Measurements from ENCODE around the gene PGM1.

Gene PGM1

DNA sequence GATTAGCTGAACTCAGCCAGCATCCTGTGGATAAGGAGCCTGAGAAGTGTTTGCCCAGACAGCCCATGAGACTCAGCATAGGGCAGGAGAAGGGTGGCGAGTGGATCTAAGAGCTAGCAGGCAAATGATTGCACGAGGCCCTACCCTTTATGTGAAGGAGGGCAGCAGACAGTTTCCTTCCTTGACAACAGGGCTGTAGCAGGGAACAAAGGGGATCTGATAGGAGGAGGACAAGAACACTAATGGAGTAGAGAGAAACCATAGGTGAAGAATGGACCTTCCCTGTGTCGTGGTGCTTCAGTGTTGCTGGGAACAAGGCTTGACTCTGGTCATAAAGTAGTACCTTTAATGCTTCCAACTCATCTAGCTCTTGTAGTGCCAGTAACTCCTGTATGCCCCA is 84.3 kb downstream of the PGM1 start:
- H3K9me2 ChIP-seq (replicated peaks; ENCODE audit: low read depth, low read length): no peaks in the 10 kb centered on the region
- H2AFZ ChIP-seq (ENCODE audit: low read length): no peak overlapping the region
- no peak overlapping the region for H3K9ac ChIP-seq (ENCODE audit: low read depth, low read length, poor library complexity, severe bottlenecking)

DNA sequence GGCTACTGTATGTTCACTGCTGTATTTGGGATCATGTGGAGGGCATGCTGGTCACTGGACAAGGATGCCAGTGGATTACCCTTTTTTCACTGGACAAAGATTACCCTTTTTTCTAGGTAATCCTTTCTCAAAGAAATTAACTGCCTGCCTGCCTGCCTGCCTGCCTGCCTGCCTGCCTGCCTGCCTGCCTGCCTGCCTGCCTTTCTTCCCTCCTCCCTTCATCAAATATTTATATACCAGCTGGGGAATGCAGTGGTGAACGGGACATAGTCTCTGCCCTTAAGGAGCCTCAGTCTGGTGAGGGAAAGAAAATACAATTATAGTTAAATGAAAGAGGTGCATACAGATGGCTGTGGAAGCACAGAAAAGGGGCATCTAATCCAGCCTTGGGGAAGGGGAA is 85.0 kb downstream of the PGM1 start:
- Histone ChIP-seq H2AFZ (ENCODE audit: low read length) (no peak overlapping the region), H3K9me2 (replicated peaks; ENCODE audit: low read depth, low read length) (no peaks in the 10 kb centered on the region), H3K36me3 (ENCODE audit: insufficient read depth, low read length) (no peaks in the 10 kb centered on the region), H3K79me2 (ENCODE audit: insufficient read depth, low read length) (no peaks in the 10 kb centered on the region), H3K27me3 (ENCODE audit: insufficient read depth, low read length, poor library complexity, severe bottlenecking) (no peaks in the 10 kb centered on the region), H3K9me3 (ENCODE audit: insufficient read depth, low read depth, low read length) (no peaks in the 10 kb centered on the region), H3K9ac (ENCODE audit: low read depth, low read length, poor library complexity, severe bottlenecking) (no peak overlapping the region), H4K20me1 (ENCODE audit: insufficient read depth, low read length, poor library complexity, severe bottlenecking) (no peaks in the 10 kb centered on the region), H3K4me2 (ENCODE audit: low read depth, low read length, poor library complexity, severe bottlenecking) (no peak overlapping the region), H3F3A (ENCODE audit: low read depth) (no peaks in the 10 kb centered on the region), H3K4me1 (ENCODE audit: insufficient read depth, low read length, poor library complexity, severe bottlenecking) (no peaks in the 10 kb centered on the region), H3K4me3 (ENCODE audit: low read length, poor library complexity, severe bottlenecking) (no peak overlapping the region)
- TF ChIP-seq, protein P1, sequence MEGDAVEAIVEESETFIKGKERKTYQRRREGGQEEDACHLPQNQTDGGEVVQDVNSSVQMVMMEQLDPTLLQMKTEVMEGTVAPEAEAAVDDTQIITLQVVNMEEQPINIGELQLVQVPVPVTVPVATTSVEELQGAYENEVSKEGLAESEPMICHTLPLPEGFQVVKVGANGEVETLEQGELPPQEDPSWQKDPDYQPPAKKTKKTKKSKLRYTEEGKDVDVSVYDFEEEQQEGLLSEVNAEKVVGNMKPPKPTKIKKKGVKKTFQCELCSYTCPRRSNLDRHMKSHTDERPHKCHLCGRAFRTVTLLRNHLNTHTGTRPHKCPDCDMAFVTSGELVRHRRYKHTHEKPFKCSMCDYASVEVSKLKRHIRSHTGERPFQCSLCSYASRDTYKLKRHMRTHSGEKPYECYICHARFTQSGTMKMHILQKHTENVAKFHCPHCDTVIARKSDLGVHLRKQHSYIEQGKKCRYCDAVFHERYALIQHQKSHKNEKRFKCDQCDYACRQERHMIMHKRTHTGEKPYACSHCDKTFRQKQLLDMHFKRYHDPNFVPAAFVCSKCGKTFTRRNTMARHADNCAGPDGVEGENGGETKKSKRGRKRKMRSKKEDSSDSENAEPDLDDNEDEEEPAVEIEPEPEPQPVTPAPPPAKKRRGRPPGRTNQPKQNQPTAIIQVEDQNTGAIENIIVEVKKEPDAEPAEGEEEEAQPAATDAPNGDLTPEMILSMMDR (conservative IDR thresholded peaks at IDR 0.05; ENCODE audit: low read length): no peak
- no peak for TF ChIP-seq EZH2phosphoT487 (IDR thresholded peaks at IDR 0.05; ENCODE audit: borderline replicate concordance)

More for the DNA sequence above, 84.3 kb downstream of the PGM1 start:
- no peaks in the 10 kb centered on the region for H3K4me1 ChIP-seq (ENCODE audit: insufficient read depth, low read length, poor library complexity, severe bottlenecking)
- H4K20me1 ChIP-seq (ENCODE audit: insufficient read depth, low read length, poor library complexity, severe bottlenecking): no peaks in the 10 kb centered on the region
- no peaks in the 10 kb centered on the region for H3F3A ChIP-seq (ENCODE audit: low read depth)
- no peak for TF ChIP-seq EZH2phosphoT487 (IDR thresholded peaks at IDR 0.05; ENCODE audit: borderline replicate concordance)
- TF ChIP-seq, protein P1 (conservative IDR thresholded peaks at IDR 0.05; ENCODE audit: low read length): no peak
- no peaks in the 10 kb centered on the region for H3K27me3 ChIP-seq (ENCODE audit: insufficient read depth, low read length, poor library complexity, severe bottlenecking)
- H3K9me3 ChIP-seq (ENCODE audit: insufficient read depth, low read depth, low read length): no peaks in the 10 kb centered on the region
- H3K4me3 ChIP-seq (ENCODE audit: low read length, poor library complexity, severe bottlenecking): no peak overlapping the region
- no peak overlapping the region for H3K4me2 ChIP-seq (ENCODE audit: low read depth, low read length, poor library complexity, severe bottlenecking)
- no peaks in the 10 kb centered on the region for H3K79me2 ChIP-seq (ENCODE audit: insufficient read depth, low read length)
- H3K36me3 ChIP-seq (ENCODE audit: insufficient read depth, low read length): no peaks in the 10 kb centered on the region

DNA sequence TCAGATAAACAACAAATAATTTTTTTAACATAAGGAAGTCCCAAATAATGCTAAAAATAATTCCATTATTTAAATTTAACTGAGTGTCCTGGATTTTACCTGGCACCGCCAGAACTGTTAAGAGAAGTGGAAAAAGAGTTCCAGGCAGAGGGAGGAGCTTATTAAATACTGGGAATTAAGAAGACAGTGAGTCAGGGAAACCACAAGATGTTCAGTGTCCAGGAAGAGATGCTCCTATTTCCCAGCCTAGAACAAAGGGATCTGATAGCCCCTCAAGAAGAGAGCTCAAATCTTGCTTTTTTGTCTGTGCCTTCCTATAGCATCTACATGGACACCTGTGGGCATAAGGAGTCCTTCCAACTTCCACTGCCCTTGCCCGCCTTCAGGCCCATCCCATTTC is 85.9 kb downstream of the PGM1 start:
- H3K36me3 ChIP-seq (ENCODE audit: insufficient read depth, low read length): no peaks in the 10 kb centered on the region
- H3K9ac ChIP-seq (ENCODE audit: low read depth, low read length, poor library complexity, severe bottlenecking): no peak overlapping the region
- no peaks in the 10 kb centered on the region for H3K4me1 ChIP-seq (ENCODE audit: insufficient read depth, low read length, poor library complexity, severe bottlenecking)
- no peak for TF ChIP-seq EZH2phosphoT487 (IDR thresholded peaks at IDR 0.05; ENCODE audit: borderline replicate concordance)
- TF ChIP-seq, protein P1 (conservative IDR thresholded peaks at IDR 0.05; ENCODE audit: low read length): no peak
- H3K4me3 ChIP-seq (ENCODE audit: low read length, poor library complexity, severe bottlenecking): no peak overlapping the region
- H3K27me3 ChIP-seq (ENCODE audit: insufficient read depth, low read length, poor library complexity, severe bottlenecking): no peaks in the 10 kb centered on the region
- no peaks in the 10 kb centered on the region for H3K9me2 ChIP-seq (replicated peaks; ENCODE audit: low read depth, low read length)
- H3K4me2 ChIP-seq (ENCODE audit: low read depth, low read length, poor library complexity, severe bottlenecking): no peak overlapping the region
- no peaks in the 10 kb centered on the region for H3F3A ChIP-seq (ENCODE audit: low read depth)
- H3K79me2 ChIP-seq (ENCODE audit: insufficient read depth, low read length): no peaks in the 10 kb centered on the region
- no peaks in the 10 kb centered on the region for H4K20me1 ChIP-seq (ENCODE audit: insufficient read depth, low read length, poor library complexity, severe bottlenecking)
- no peaks in the 10 kb centered on the region for H3K9me3 ChIP-seq (ENCODE audit: insufficient read depth, low read depth, low read length)
- H2AFZ ChIP-seq (ENCODE audit: low read length): no peak overlapping the region
